Measurements from ENCODE around the gene LIPH. TPM values are rescaled to one million over a fixed set of nuclear protein-coding genes. Genes with fewer than 3 reads are reported as not detected.

LIPH gene
- total and polyA plus RNA-seq, 2 of the 8 experiments (the other 6 are each of a cell fraction or from before 2014, with no cell fraction given): 0.08 TPM; not detected in 1

DNA sequence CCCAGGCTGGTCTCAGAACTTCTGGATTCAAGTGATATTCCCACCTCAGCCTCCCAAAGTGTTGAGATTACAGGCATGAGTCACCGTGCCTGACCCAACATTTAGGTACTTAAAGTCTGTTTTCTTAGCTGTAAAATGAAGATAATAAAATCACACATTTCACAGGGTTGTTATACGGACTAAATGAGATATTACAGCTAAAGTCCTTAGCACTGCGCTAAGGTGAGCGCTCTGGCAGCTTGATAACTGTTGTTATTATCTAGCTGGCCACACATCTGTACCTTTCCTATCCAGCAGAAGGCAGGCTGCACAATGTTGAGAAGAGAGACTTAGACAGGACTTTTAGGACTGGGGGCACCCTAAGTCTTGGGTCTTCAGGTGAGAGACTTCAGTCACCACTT is 2.7 kb upstream of the LIPH start:
- Histone ChIP-seq H2BK120ac (replicated peaks; ENCODE audit: low read depth, low read length) (no peak overlapping the region), H4K8ac (ENCODE audit: extremely low read depth, insufficient read depth, low read length) (no peak overlapping the region), H2AFZ (ENCODE audit: low read length) (no peak overlapping the region), H3K4me3 (ENCODE audit: extremely low read depth in 1 of 4, insufficient read depth in 2 of 4, low read depth in 3 of 4, low read length in 4 of 4) (no peak overlapping the region), H3K27me3 (replicated peaks in 1 of 4; ENCODE audit: control insufficient read depth in 3 of 4, extremely low read depth in 1 of 4, insufficient read depth in 3 of 4, low read length in 3 of 4) (no peaks in the 10 kb centered on the region), H3K23me2 (ENCODE audit: low read depth, low read length) (no peaks in the 10 kb centered on the region), H3K4me2 (ENCODE audit: insufficient read depth in 1 of 2, low read depth in 2 of 2, low read length in 2 of 2) (no peak overlapping the region), H2BK12ac (ENCODE audit: low read depth, low read length) (no peak overlapping the region), H3K79me1 (ENCODE audit: low read depth, low read length) (no peaks in the 10 kb centered on the region), H3K9ac (replicated peaks in 1 of 4; ENCODE audit: extremely low read depth in 1 of 4, low read depth in 3 of 4, low read length in 3 of 4) (no peak overlapping the region), H2BK20ac (ENCODE audit: low read length) (no peak overlapping the region), H4K91ac (replicated peaks; ENCODE audit: insufficient read length, low read length) (no peak overlapping the region), H3K79me2 (ENCODE audit: control insufficient read depth in 1 of 2, insufficient read depth in 2 of 2, low read length in 2 of 2) (no peaks in the 10 kb centered on the region), H4K5ac (ENCODE audit: insufficient read length, low read depth, low read length) (no peak overlapping the region), H3K9me3 (ENCODE audit: insufficient read depth in 2 of 2, low read depth in 1 of 2, low read length in 1 of 2) (no peaks in the 10 kb centered on the region), H3K14ac (ENCODE audit: insufficient read length) (no peak overlapping the region), H3K36me3 (ENCODE audit: control insufficient read depth in 2 of 4, insufficient read depth in 4 of 4, low read length in 3 of 4) (no peaks in the 10 kb centered on the region), H2AK5ac (ENCODE audit: low read depth, low read length) (no peak overlapping the region), H3K18ac (ENCODE audit: extremely low read depth, low read length) (no peak overlapping the region), H3K4ac (replicated peaks; ENCODE audit: insufficient read length, low read depth, low read length) (no peak overlapping the region), H2BK5ac (ENCODE audit: low read depth, low read length) (no peak overlapping the region), H4K20me1 (replicated peaks in 1 of 2; ENCODE audit: control insufficient read depth in 1 of 2, insufficient read depth in 2 of 2, low read length in 2 of 2) (no peaks in the 10 kb centered on the region), H2BK15ac (ENCODE audit: low read length) (no peak overlapping the region), H3K56ac (replicated peaks; ENCODE audit: insufficient read length, low read depth, low read length) (no peak overlapping the region), H3K27ac (ENCODE audit: low read depth, low read length) (no peak overlapping the region), H3K4me1 (replicated peaks in 1 of 4; ENCODE audit: control insufficient read depth in 3 of 4, insufficient read depth in 4 of 4, low read length in 3 of 4) (peaks cover 0 to 6% (median 1%) of the 10 kb centered on the region in 4 experiments; a peak in 3 of 7 replicates), H3K23ac (ENCODE audit: insufficient read length) (no peak overlapping the region)
- WGBS, 2 experiments (ENCODE audit: extremely low coverage in 1 of 2, insufficient coverage in 1 of 2, insufficient read length in 1 of 2, insufficient replicate concordance in 2 of 2, low coverage in 1 of 2, low lambda C conversion rate in 2 of 2, missing lambda C conversion rate in 1 of 2): 89% methylated on average over 4 of the region's 4 CpGs; no CpG with 5 or more reads in 1 of the 2 experiments
- FAIRE-seq: no peak
- ChIA-PET CTCF (ENCODE audit: partially characterized antibody) (interaction anchor here (0.6 to 1.5 kb wide), 6 partner anchors 10 to 145 kb away, joined by 3 to 4 read pairs (median 3); no protein-coding TSS in a partner anchor), POLR2A (ENCODE audit: partially characterized antibody) (interaction anchor here (0.9 to 1.7 kb wide), 2 partner anchors 31 to 67 kb away, joined by 3 read pairs; partner anchors contain the start of gene SENP2)
- TF ChIP-seq POLR2A (IDR thresholded peaks at IDR 0.05; ENCODE audit: control extremely low read depth in 1 of 2, low read depth in 2 of 2, low read length in 2 of 2): no peak
- no peak for TF ChIP-seq BRCA1 (IDR thresholded peaks at IDR 0.05; ENCODE audit: low read depth, low read length)
- TF ChIP-seq HDAC6 (IDR thresholded peaks at IDR 0.05; ENCODE audit: low read depth, low read length): no peak
- TF ChIP-seq HDAC2 (IDR thresholded peaks at IDR 0.05; ENCODE audit: borderline replicate concordance in 1 of 2, low read depth in 2 of 2, low read length in 2 of 2): no peak
- no peak for TF ChIP-seq RBBP5 (IDR thresholded peaks at IDR 0.05; ENCODE audit: borderline replicate concordance, low read depth, low read length)
- no peak for TF ChIP-seq TBP (IDR thresholded peaks at IDR 0.05; ENCODE audit: low read depth, low read length)
- TF ChIP-seq MAFK (IDR thresholded peaks at IDR 0.05; ENCODE audit: low read depth, low read length): no peak
- TF ChIP-seq KDM4A (IDR thresholded peaks at IDR 0.05; ENCODE audit: low read depth, low read length, severe bottlenecking): no peak
- TF ChIP-seq POLR2AphosphoS5 (IDR thresholded peaks at IDR 0.05; ENCODE audit: low read depth, low read length): no peak
- TF ChIP-seq NANOG (IDR thresholded peaks at IDR 0.05; ENCODE audit: insufficient read depth, low read depth, low read length, poor library complexity, severe bottlenecking): no peak
- no peak for TF ChIP-seq EZH2 (IDR thresholded peaks at IDR 0.05; ENCODE audit: low read depth, low read length, severe bottlenecking)
- TF ChIP-seq RXRA (IDR thresholded peaks at IDR 0.05; ENCODE audit: insufficient read depth, low read depth, low read length): no peak
- no peak for DNase-seq (ENCODE audit: low read depth in 1 of 2, low spot score in 2 of 2)

Data from H1 (cell line).